ENCODE results near the gene CLIP4. TPM values are rescaled to one million over a fixed set of nuclear protein-coding genes. Genes with fewer than 3 reads are reported as not detected.

The CLIP4 gene
- total and polyA plus RNA-seq, 9 donors, result 20.7 to 64.7 (median 46.6) TPM

DNA sequence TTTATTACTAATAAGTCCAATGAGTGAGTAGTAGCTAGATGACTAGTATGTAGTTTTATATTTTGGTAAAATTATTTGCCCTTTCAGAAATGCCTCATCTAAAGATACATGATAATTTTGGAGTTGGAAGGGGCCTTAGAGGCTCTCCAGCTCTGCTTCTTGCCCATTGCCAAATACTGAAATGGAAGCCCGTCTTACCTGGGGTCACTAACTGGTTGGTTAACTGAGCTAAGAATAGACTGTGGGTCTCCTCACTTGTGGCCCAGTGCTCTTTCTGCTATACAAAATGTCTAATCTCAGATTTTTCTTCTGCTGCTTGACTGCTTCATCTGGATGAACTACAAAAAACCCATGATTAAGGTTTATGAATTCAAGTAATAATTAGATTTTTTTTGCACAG is 67.1 kb downstream of the CLIP4 start:
- peaks cover 0 to 2% of the 10 kb centered on the region in 2 donors for H3K9me3 ChIP-seq
- H3K27ac ChIP-seq, result no peak overlapping the region
- peaks cover 4% of the 10 kb centered on the region for H3K4me1 ChIP-seq (ENCODE audit: insufficient read depth)
- intact Hi-C loops (cut with DNase I), result no loop called here
- H3K4me3 ChIP-seq, result no peak overlapping the region
- TF ChIP-seq EP300 (IDR thresholded peaks at IDR 0.05) (no peak), POLR2A (IDR thresholded peaks at IDR 0.05) (no peak)
- TF ChIP-seq, protein P1, sequence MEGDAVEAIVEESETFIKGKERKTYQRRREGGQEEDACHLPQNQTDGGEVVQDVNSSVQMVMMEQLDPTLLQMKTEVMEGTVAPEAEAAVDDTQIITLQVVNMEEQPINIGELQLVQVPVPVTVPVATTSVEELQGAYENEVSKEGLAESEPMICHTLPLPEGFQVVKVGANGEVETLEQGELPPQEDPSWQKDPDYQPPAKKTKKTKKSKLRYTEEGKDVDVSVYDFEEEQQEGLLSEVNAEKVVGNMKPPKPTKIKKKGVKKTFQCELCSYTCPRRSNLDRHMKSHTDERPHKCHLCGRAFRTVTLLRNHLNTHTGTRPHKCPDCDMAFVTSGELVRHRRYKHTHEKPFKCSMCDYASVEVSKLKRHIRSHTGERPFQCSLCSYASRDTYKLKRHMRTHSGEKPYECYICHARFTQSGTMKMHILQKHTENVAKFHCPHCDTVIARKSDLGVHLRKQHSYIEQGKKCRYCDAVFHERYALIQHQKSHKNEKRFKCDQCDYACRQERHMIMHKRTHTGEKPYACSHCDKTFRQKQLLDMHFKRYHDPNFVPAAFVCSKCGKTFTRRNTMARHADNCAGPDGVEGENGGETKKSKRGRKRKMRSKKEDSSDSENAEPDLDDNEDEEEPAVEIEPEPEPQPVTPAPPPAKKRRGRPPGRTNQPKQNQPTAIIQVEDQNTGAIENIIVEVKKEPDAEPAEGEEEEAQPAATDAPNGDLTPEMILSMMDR (IDR thresholded peaks at IDR 0.05), result no peak
- no peak for DNase-seq
- 55 to 73% (median 57%) methylated on average over 1 of the region's 1 CpG for WGBS, 3 donors
- H3K36me3 ChIP-seq, result no peaks in the 10 kb centered on the region
- no peaks in the 10 kb centered on the region for H3K27me3 ChIP-seq

DNA sequence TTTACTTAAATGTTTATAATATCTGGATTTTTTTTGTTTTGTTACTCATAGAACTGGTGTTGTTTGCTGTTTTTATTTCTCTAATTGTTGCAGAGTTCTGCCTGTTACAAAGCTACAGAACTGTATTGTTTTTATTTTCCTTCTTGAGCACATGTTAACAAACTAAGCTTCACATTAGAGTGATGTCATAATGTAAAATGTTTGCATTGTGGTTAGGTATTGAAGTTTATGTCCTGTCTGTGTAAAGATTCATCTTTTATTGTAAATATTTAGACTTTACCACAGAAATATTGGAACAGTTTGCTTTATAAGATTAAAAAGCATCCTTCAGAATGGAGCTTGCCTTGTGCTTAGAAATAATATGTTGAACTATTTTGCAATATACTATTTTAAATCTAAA is 67.7 kb downstream of the CLIP4 start:
- DNase-seq, result no peak
- Histone ChIP-seq H3K36me3 (no peaks in the 10 kb centered on the region), H3K4me1 (ENCODE audit: insufficient read depth) (peaks cover 4% of the 10 kb centered on the region), H3K27me3 (no peaks in the 10 kb centered on the region), H3K9me3 (peaks cover 0 to 5% of the 10 kb centered on the region in 2 donors), H3K4me3 (no peak overlapping the region), H3K27ac (no peak overlapping the region)
- intact Hi-C loops (cut with DNase I), result no loop called here
- TF ChIP-seq EP300 (IDR thresholded peaks at IDR 0.05), result no peak

DNA sequence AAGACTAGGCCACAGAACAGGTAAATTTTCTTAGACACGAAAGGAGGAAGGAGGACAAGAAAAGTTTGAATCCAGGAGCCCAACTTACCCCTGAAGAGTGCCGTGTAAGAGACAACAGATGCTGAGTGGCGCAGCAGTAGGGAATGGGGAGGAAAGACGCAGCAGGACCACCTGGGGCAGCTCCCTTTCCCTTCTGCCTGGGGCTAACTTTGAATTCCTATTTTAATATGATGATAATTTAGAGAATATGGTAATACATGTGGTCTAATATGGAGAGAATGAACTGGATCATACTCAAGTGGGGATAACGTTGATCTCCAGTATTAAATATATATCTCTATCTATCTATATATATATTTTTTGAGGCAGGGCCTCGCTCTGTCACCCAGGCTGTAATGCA is 69.3 kb downstream of the CLIP4 start:
- DNase-seq, result no peak
- Histone ChIP-seq H3K9me3 (peaks cover 0 to 5% of the 10 kb centered on the region in 2 donors), H3K4me1 (ENCODE audit: insufficient read depth) (peaks cover 4% of the 10 kb centered on the region), H3K27ac (no peak overlapping the region), H3K27me3 (no peaks in the 10 kb centered on the region), H3K36me3 (no peaks in the 10 kb centered on the region), H3K4me3 (no peak overlapping the region)
- intact Hi-C loops (cut with DNase I), result no loop called here
- TF ChIP-seq, protein P1 (IDR thresholded peaks at IDR 0.05), result no peak
- TF ChIP-seq POLR2A (IDR thresholded peaks at IDR 0.05) (no peak), EP300 (IDR thresholded peaks at IDR 0.05) (no peak)
- 94 to 99% (median 96%) methylated on average over 6 of the region's 6 CpGs for WGBS, 3 donors

DNA sequence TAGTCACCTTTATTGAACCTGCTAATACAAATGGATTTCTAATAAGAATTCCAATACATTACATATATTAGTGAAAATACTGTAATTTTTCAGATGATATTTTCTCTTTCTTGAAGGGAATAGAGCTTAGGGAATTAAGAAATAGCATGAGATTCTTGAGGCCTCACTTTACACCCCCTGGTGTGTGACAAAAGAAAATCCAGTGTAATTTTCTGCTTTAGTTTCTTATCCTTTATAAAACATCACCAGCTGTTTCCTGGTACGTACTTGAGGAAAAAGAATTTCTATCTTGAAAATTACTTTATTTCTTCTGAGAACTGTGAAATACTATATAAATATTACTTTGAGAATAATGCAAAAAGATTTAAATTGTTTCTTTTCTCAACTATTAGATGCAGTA is 71.6 kb downstream of the CLIP4 start:
- WGBS, 3 donors, result 82 to 97% (median 90%) methylated on average over 1 of the region's 1 CpG
- Histone ChIP-seq H3K27me3 (no peaks in the 10 kb centered on the region), H3K9me3 (peaks cover 0 to 5% of the 10 kb centered on the region in 2 donors), H3K4me3 (no peak overlapping the region), H3K4me1 (ENCODE audit: insufficient read depth) (peaks cover 4% of the 10 kb centered on the region), H3K27ac (no peak overlapping the region), H3K36me3 (no peaks in the 10 kb centered on the region)
- intact Hi-C loops (cut with DNase I), result no loop called here
- TF ChIP-seq POLR2A (IDR thresholded peaks at IDR 0.05) (no peak), EP300 (IDR thresholded peaks at IDR 0.05) (no peak)
- DNase-seq, result no peak

DNA sequence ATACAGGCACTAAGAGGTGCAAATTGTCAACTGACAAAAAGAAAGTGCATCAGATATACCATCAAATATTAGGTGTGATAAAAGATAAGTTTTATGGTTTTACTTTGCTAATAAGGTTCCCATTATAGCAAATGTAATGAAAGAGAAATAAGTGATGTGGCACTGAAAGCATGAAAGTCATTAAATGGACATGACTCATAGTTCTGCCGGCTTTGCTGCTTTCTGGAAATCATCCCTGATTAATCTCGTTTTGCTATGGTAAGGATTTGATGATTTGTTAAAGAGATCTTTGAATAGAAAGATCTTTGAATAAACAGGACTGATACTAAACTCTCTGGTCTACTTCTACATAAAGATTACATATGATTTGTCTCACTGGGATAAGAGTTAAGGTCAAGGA is 72.7 kb downstream of the CLIP4 start:
- intact Hi-C loops (cut with DNase I), result no loop called here

More for the DNA sequence above, 72.7 kb downstream of the CLIP4 start:
- Histone ChIP-seq H3K36me3 (no peaks in the 10 kb centered on the region), H3K9me3 (peaks cover 0 to 5% of the 10 kb centered on the region in 2 donors), H3K4me3 (no peak overlapping the region), H3K4me1 (ENCODE audit: insufficient read depth) (peaks cover 4% of the 10 kb centered on the region), H3K27ac (no peak overlapping the region), H3K27me3 (no peaks in the 10 kb centered on the region)
- TF ChIP-seq, protein P1 (IDR thresholded peaks at IDR 0.05), result no peak
- TF ChIP-seq POLR2A (IDR thresholded peaks at IDR 0.05) (no peak), EP300 (IDR thresholded peaks at IDR 0.05) (no peak)
- WGBS, 3 donors, result 70 to 83% (median 76%) methylated on average over 2 of the region's 2 CpGs
- no peak for DNase-seq

Measured in ovary (tissue), 9 donors.